GM18907 (cell line): ENCODE data around the gene NEU1.
"Not testable (repeated sequence)": the region's sequence is repeated elsewhere in the genome, so short reads cannot be mapped to it uniquely, and the experiment has no call there.

Source experiments
- ATAC-seq: cut with Tn5 transposase; IDR thresholded peaks from one replicate; pipeline ENCODE4 v1.9.1; 2021; ENCODE audit warnings: mild to moderate bottlenecking, moderate library complexity; ENCODE audit not compliant: unreplicated experiment

The NEU1 gene

GRCh38 chr6:31862344-31863235, at the start of gene NEU1:
TSS of gene NEU1 (minus strand) at chr6:31862821. CDS start at chr6:31862776, 45 bp downstream.
- peak; percentile 89 for ATAC-seq

- no peak for ATAC-seq
Measured at GRCh38 chr6:31911826-31912585, 49.4 kb upstream of the NEU1 start.

GRCh38 chr6:31909298-31909697, 46.7 kb upstream of the NEU1 start:
- not testable (repeated sequence) for ATAC-seq

- peak; percentile 63 for ATAC-seq
Measured at GRCh38 chr6:31908791-31909190, 46.2 kb upstream of the NEU1 start.

- not testable (repeated sequence) for ATAC-seq
Measured at GRCh38 chr6:31908255-31908654, 45.6 kb upstream of the NEU1 start.

- no peak for ATAC-seq
Measured at GRCh38 chr6:31907158-31907813, 44.7 kb upstream of the NEU1 start.

- ATAC-seq: not testable (repeated sequence)
Measured at GRCh38 chr6:31906727-31907126, 44.1 kb upstream of the NEU1 start.

- no peak for ATAC-seq
Measured at GRCh38 chr6:31906122-31906521, 43.5 kb upstream of the NEU1 start.

- no peak for ATAC-seq
Measured at GRCh38 chr6:31905041-31905440, 42.4 kb upstream of the NEU1 start.

GRCh38 chr6:31903957-31904356, 41.3 kb upstream of the NEU1 start:
- ATAC-seq: no peak

- ATAC-seq: peak; percentile 33
Measured at GRCh38 chr6:31901953-31902643, 39.5 kb upstream of the NEU1 start, which contains the start of gene ZBTB12. TSS of gene ZBTB12 (minus strand) at chr6:31902086. CDS start at chr6:31901305, 781 bp downstream.

- no peak for ATAC-seq
Measured at GRCh38 chr6:31901415-31901952, 38.9 kb upstream of the NEU1 start.

- no peak for ATAC-seq
Measured at GRCh38 chr6:31900917-31901414, 38.3 kb upstream of the NEU1 start.

- no peak for ATAC-seq
Measured at GRCh38 chr6:31899882-31900722, 37.5 kb upstream of the NEU1 start.

- no peak for ATAC-seq
Measured at GRCh38 chr6:31899215-31899614, 36.6 kb upstream of the NEU1 start.

- ATAC-seq: peak; percentile 20
Measured at GRCh38 chr6:31898383-31899011, 35.9 kb upstream of the NEU1 start.

GRCh38 chr6:31897612-31898382, 35.2 kb upstream of the NEU1 start, which contains the start of gene EHMT2:
TSS of gene EHMT2 (minus strand) at chr6:31897698. CDS start at chr6:31897677, 21 bp downstream.
- ATAC-seq: peak; percentile 51
